PFSK-1 (cell line): ENCODE measurements around the gene NUDT5.

Experiments
- FOXP2 ChIP-seq: optimal IDR thresholded peaks from 2 replicates; pipeline ENCODE3; 2011; ENCODE audit warnings: borderline replicate concordance, control low read depth, inconsistent platforms; ENCODE audit not compliant: insufficient read depth; ENCODE audit errors: extremely low read length, extremely low read depth
- POLR2AphosphoS5 ChIP-seq: IDR thresholded peaks from 2 replicates; pipeline ENCODE4 v1.6.1; 2012; ENCODE audit warnings: low read depth, mild to moderate bottlenecking, control low read depth, low read length, moderate library complexity
- REST ChIP-seq, 2 experiments: IDR thresholded peaks; 2 replicates each; pipeline versions ENCODE4 v1.6.1 to v1.8.0; 2011 to 2012; ENCODE audit warnings: low read depth in 2 of 2, low read length in 2 of 2, control low read depth in 1 of 2, inconsistent platforms in 1 of 2, mild to moderate bottlenecking in 1 of 2, moderate library complexity in 1 of 2; ENCODE audit not compliant: insufficient read depth in 1 of 2
- SIN3A ChIP-seq: IDR thresholded peaks from 2 replicates; pipeline ENCODE4 v1.6.1; 2012; ENCODE audit warnings: mild to moderate bottlenecking, low read length, moderate library complexity, borderline replicate concordance; ENCODE audit not compliant: insufficient read depth
- TAF1 ChIP-seq: IDR thresholded peaks from 2 replicates; pipeline ENCODE4 v1.6.1; 2012; ENCODE audit warnings: low read length, control low read depth, borderline replicate concordance; ENCODE audit not compliant: insufficient read depth

The NUDT5 gene

GRCh38 chr10:12214093-12214492 lies 18.4 kb upstream of the NUDT5 start:
- no peak for TF ChIP-seq SIN3A
- no peak for TF ChIP-seq REST (IDR thresholded peaks at IDR 0.05; ENCODE audit: insufficient read depth in 1 of 2, low read depth in 2 of 2, low read length in 2 of 2)
- no peak for TF ChIP-seq POLR2AphosphoS5
- no peak for TF ChIP-seq FOXP2

- TF ChIP-seq POLR2AphosphoS5: no peak
These were observed 17.9 kb upstream of the NUDT5 start for GRCh38 chr10:12213621-12214020.

- TF ChIP-seq POLR2AphosphoS5 (no peak), TAF1 (no peak), FOXP2 (no peak), REST (IDR thresholded peaks at IDR 0.05; ENCODE audit: insufficient read depth in 1 of 2, low read depth in 2 of 2, low read length in 2 of 2) (no peak), SIN3A (no peak)
These were observed 16.8 kb upstream of the NUDT5 start for GRCh38 chr10:12212454-12212853.

GRCh38 chr10:12208460-12208859 lies 12.8 kb upstream of the NUDT5 start:
- TF ChIP-seq TAF1 (no peak), FOXP2 (no peak), REST (IDR thresholded peaks at IDR 0.05; ENCODE audit: insufficient read depth in 1 of 2, low read depth in 2 of 2, low read length in 2 of 2) (no peak), POLR2AphosphoS5 (no peak), SIN3A (no peak)

- TF ChIP-seq FOXP2: no peak
- TF ChIP-seq REST (IDR thresholded peaks at IDR 0.05; ENCODE audit: insufficient read depth in 1 of 2, low read depth in 2 of 2, low read length in 2 of 2): no peak
- TF ChIP-seq SIN3A: no peak
- no peak for TF ChIP-seq POLR2AphosphoS5
- no peak for TF ChIP-seq TAF1
These were observed 11.4 kb upstream of the NUDT5 start for GRCh38 chr10:12207114-12207513.

- no peak for TF ChIP-seq POLR2AphosphoS5
- no peak for TF ChIP-seq REST (IDR thresholded peaks at IDR 0.05; ENCODE audit: insufficient read depth in 1 of 2, low read depth in 2 of 2, low read length in 2 of 2)
- no peak for TF ChIP-seq FOXP2
- no peak for TF ChIP-seq TAF1
- TF ChIP-seq SIN3A: no peak
These were observed 9.4 kb upstream of the NUDT5 start for GRCh38 chr10:12205082-12205481.
